GOT3 (cell line): ENCODE data around the gene PRM3.

Source experiments
- DNase-seq: peaks from one replicate; lab custom pipeline; 2025; ENCODE audit warnings: mixed read lengths; lab: John Stamatoyannopoulos, UW

PRM3 gene

GRCh38 chr16:11258553-11259492 lies 14.6 kb downstream of the PRM3 start:
- DNase-seq = no peak

- peak; percentile 33 for DNase-seq
Measured at GRCh38 chr16:11257131-11257938, 16.1 kb downstream of the PRM3 start.

GRCh38 chr16:11256661-11257130 lies 16.7 kb downstream of the PRM3 start:
- peak; percentile 42 for DNase-seq

GRCh38 chr16:11255737-11256660 lies 17.4 kb downstream of the PRM3 start, which contains the start of gene SOCS1:
Gene SOCS1, minus strand, starts transcription at chr16:11256204. Its CDS starts 726 bp downstream, at chr16:11255478.
- DNase-seq = peak; percentile 89

- DNase-seq = no peak
Measured at GRCh38 chr16:11254913-11255736, 18.3 kb downstream of the PRM3 start.

GRCh38 chr16:11253995-11254912 lies 19.2 kb downstream of the PRM3 start:
- no peak for DNase-seq

- no peak for DNase-seq
Measured at GRCh38 chr16:11253009-11253994, 20.1 kb downstream of the PRM3 start.

GRCh38 chr16:11252482-11252931 lies 20.9 kb downstream of the PRM3 start:
- DNase-seq = no peak

- peak; percentile 20 for DNase-seq
Measured at GRCh38 chr16:11251525-11252481, 21.6 kb downstream of the PRM3 start.

- no peak for DNase-seq
Measured at GRCh38 chr16:11250786-11251524, 22.5 kb downstream of the PRM3 start.

GRCh38 chr16:11250091-11250785 lies 23.2 kb downstream of the PRM3 start:
- no peak for DNase-seq

- DNase-seq = no peak
Measured at GRCh38 chr16:11249233-11250061, 24.0 kb downstream of the PRM3 start.

- DNase-seq = no peak
Measured at GRCh38 chr16:11248133-11248532, 25.3 kb downstream of the PRM3 start.

GRCh38 chr16:11245988-11246387 lies 27.4 kb downstream of the PRM3 start:
- no peak for DNase-seq
